T-cell (primary cell): Measurements from ENCODE around the gene FLRT1. TPM values are rescaled to one million over a fixed set of nuclear protein-coding genes. Genes with fewer than 3 reads are reported as not detected.

Experiments used
- ATAC-seq, 4 experiments: fragments of 200-7000 bp in 3 of 4; fragments of 150-1000 bp in 1 of 4; cut with Tn5 transposase; replicated peaks in 1 of 4; 1 replicate in 3 of 4; 2 replicates in 1 of 4; pipeline ENCODE4 v1.10.0; 2021; ENCODE audit warnings: moderate library complexity in 3 of 4, mild to moderate bottlenecking in 2 of 4, moderate number of reproducible peaks in 1 of 4
- CTCF ChIA-PET, 2 donors: fragments of 300-600 bp; sonication (Branson Sonifier 250); formaldehyde crosslinking; loops; one replicate each; lab custom pipeline; 2022; ENCODE audit warnings: antibody characterized with exemption in 2 of 2; lab: Charles Lee
- POLR2A ChIA-PET, 2 donors: fragments of 300-600 bp; sonication (Branson Sonifier 250); formaldehyde crosslinking; loops; one replicate each; lab custom pipeline; 2022; ENCODE audit warnings: antibody characterized with exemption in 2 of 2; lab: Charles Lee
- DNase-seq, 35 experiments: peaks; one replicate each; pipeline versions ENCODE4 v3.0.0 to v3.0.0-alpha.2; 2013 to 2023
- H3K27ac ChIP-seq: one replicate; pipeline ENCODE4 v1.5.1; 2013; ENCODE audit warnings: low read length
- H3K27me3 ChIP-seq, 2 experiments: replicated peaks in 1 of 2; 1 replicate in 1 of 2; 2 replicates in 1 of 2; pipeline versions ENCODE4 v1.6.1 to v1.7.0; 2013; ENCODE audit warnings: low read length in 1 of 2, mixed read lengths in 1 of 2; ENCODE audit not compliant: control insufficient read depth in 2 of 2, insufficient read depth in 2 of 2; ENCODE audit errors: extremely low read depth in 1 of 2
- H3K36me3 ChIP-seq, 2 donors: 1 replicate in 1 of 2; 2 replicates in 1 of 2; pipeline versions ENCODE4 v1.6.1 to v1.7.0; 2013; ENCODE audit warnings: low read length in 1 of 2; ENCODE audit not compliant: control insufficient read depth in 2 of 2, insufficient read depth in 1 of 2; ENCODE audit errors: extremely low read depth in 1 of 2
- H3K4me1 ChIP-seq, 2 experiments: 1 replicate in 1 of 2; 2 replicates in 1 of 2; pipeline versions ENCODE4 v1.6.1 to v1.7.0; 2013; ENCODE audit warnings: low read length in 2 of 2, mixed read lengths in 1 of 2; ENCODE audit not compliant: insufficient read depth in 2 of 2, control insufficient read depth in 1 of 2; ENCODE audit errors: extremely low read depth in 1 of 2
- H3K4me3 ChIP-seq, 2 donors: 1 replicate in 1 of 2; 2 replicates in 1 of 2; pipeline versions ENCODE4 v1.5.1 to v1.7.0; 2013; ENCODE audit warnings: mild to moderate bottlenecking in 2 of 2, low read length in 1 of 2, moderate library complexity in 1 of 2; ENCODE audit not compliant: control insufficient read depth in 1 of 2; ENCODE audit errors: extremely low read depth in 1 of 2
- H3K9me3 ChIP-seq: 2 replicates; pipeline ENCODE4 v1.7.0; 2013
- H3K27ac Mint-ChIP-seq, 2 donors: one replicate each; pipeline ENCODE4 v1.8.0; 2020 to 2021; ENCODE audit warnings: mild to moderate bottlenecking in 2 of 2, mixed read lengths in 2 of 2
- H3K27me3 Mint-ChIP-seq, 2 donors: one replicate each; pipeline ENCODE4 v1.8.0; 2021 to 2022; ENCODE audit warnings: mixed read lengths in 2 of 2
- H3K36me3 Mint-ChIP-seq: one replicate; pipeline ENCODE4 v1.8.0; 2021; ENCODE audit warnings: mixed read lengths
- H3K4me1 Mint-ChIP-seq, 3 donors: one replicate each; pipeline ENCODE4 v1.8.0; 2020 to 2022; ENCODE audit warnings: mixed read lengths in 3 of 3, mild to moderate bottlenecking in 1 of 3
- H3K4me3 Mint-ChIP-seq, 3 donors: one replicate each; pipeline ENCODE4 v1.8.0; 2020 to 2022; ENCODE audit warnings: mild to moderate bottlenecking in 3 of 3, mixed read lengths in 3 of 3, moderate library complexity in 3 of 3
- H3K9me3 Mint-ChIP-seq, 3 donors: one replicate each; pipeline ENCODE4 v1.8.0; 2020 to 2022; ENCODE audit warnings: mixed read lengths in 3 of 3
- WGBS: methylation state at CpG from one replicate; pipeline ENCODE4 v1.1.5; 2013; ENCODE audit warnings: missing lambda C conversion rate; ENCODE audit not compliant: insufficient coverage; 5-methylcytosine and 5-hydroxymethylcytosine counted together
- total RNA-seq, 35 experiments: library from RNA in 6 of 35; stranded (reverse) in 6 of 35; fragments of 120-200 nt in 1 of 35; gene quantifications; one replicate each; pipeline versions ENCODE4 v1.2.1 to v1.2.4 and lab custom pipeline; 2013 to 2026

FLRT1 gene
- total RNA-seq, 5 donors from 2014 or later (not counting 1 experiment from before 2014, with no cell fraction given), result not detected

DNA sequence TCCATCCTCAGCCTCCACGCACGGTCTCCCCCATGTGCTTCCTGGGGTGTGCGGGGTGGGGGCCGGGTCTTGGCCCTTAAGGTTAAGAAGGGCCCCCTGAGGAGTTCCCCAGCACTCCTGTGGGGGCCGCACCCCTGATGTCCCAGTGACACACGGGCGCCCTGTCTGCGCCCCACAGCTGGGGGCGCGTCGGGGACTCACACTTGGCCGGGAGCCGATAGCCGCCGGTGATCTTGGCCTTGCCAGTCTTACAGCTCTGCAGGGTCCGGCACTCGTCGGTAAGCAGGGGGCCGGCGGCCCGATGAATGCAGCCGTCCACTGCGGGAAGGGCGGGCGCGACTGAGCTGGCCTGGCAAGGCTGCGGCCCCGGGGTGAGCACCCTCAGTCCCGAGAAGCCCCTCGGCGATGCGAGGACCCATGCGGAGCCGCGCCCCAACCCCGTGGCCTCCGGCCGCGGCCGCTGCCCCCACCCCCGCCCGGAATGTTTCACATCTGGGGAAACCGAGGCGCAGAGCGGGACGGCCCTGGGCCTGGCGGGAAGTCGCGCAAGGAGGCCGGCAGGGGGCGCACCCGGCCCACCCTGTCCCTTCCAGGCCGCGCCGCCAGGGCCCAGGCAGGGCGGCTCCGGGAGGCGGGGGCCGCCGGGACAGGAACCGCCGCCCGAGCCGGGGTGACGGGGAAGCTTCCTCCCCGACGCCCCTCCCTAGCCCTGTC is 35.5 kb upstream of the FLRT1 start:
- ATAC-seq (peak; percentile 77 to 84 (median 82)), DNase-seq (peak; percentile 25 to 89 (median 65))
- peaks cover 8 to 17% (median 16%) of the 10 kb centered on the region in 3 donors for H3K4me1 Mint-ChIP-seq
- Histone ChIP-seq H3K27me3 (peaks cover 0 to 14% of the 10 kb centered on the region in 2 experiments), H3K4me1 (peaks cover 7 to 31% of the 10 kb centered on the region in 2 experiments), H3K27ac (no peak overlapping the region), H3K4me3 (peak overlapping the region in 1 of 2 donors; percentile 34), H3K36me3 (peaks cover 9 to 27% of the 10 kb centered on the region in 2 donors), H3K9me3 (no peaks in the 10 kb centered on the region)
- POLR2A ChIA-PET, result interaction anchor here in 1 of 2 donors (0.6 to 0.8 kb wide), 2 partner anchors 163 to 1475 kb away, joined by 3 to 4 read pairs; no protein-coding TSS in a partner anchor
- peaks cover 10% of the 10 kb centered on the region for H3K36me3 Mint-ChIP-seq
- CTCF ChIA-PET, result interaction anchor here (0.5 to 0.7 kb wide), 3 partner anchors 15 to 1548 kb away, joined by 3 to 4 read pairs (median 3); no protein-coding TSS in a partner anchor
- H3K27ac Mint-ChIP-seq, result no peak overlapping the region
- H3K4me3 Mint-ChIP-seq, result peak overlapping the region; percentile 31 to 61 (median 45)
- H3K9me3 Mint-ChIP-seq, result no peaks in the 10 kb centered on the region
- WGBS, result 2% methylated on average over 64 of the region's 67 CpGs
- H3K27me3 Mint-ChIP-seq, result no peaks in the 10 kb centered on the region

DNA sequence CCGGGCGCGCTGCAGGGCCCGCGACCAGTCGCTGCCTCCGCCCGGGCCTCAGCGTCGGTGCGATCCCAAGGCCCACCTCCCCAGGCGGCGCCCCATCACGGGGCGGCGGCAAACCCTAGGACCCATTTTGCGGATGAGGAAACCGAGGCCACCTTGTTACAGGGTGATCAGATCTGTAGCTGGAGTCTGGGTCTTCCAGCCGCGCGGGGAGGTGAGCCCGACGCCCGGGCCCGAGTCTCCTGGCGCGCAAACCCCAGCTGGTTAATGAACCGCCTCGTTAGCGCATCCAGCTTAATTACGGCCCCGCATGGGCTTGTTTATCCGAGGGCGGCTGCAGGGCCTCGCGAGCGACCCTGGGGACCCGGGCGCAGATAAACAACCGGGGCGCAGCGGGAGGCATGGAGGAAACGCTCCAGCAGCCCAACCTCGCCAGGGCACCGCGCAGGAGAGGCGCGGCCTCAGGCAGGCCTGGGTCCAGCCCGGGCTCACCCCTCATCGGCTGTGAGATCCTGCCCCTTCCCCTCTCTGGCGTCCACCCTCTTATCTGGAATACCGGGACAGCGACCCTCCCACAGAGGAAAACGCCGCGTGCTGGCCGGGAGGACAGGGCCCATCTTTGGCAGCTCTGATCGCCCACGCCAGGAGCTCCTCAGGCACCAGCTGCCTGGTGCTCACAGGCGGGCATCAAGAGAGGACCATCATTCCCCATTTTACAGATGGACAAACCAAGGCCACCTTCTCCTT is 34.8 kb upstream of the FLRT1 start:
- no peak for ATAC-seq
- Mint-ChIP-seq H3K9me3 (no peaks in the 10 kb centered on the region), H3K4me3 (peak overlapping the region; percentile 17 to 61 (median 45)), H3K27me3 (peaks cover 0 to 2% of the 10 kb centered on the region in 2 donors), H3K4me1 (peaks cover 8 to 17% (median 16%) of the 10 kb centered on the region in 3 donors), H3K36me3 (peaks cover 10% of the 10 kb centered on the region), H3K27ac (no peak overlapping the region)
- Histone ChIP-seq H3K27me3 (peaks cover 0 to 21% of the 10 kb centered on the region in 2 experiments), H3K36me3 (peaks cover 9 to 21% of the 10 kb centered on the region in 2 donors), H3K4me3 (peak overlapping the region; percentile 23 to 59), H3K27ac (no peak overlapping the region), H3K4me1 (peaks cover 7 to 31% of the 10 kb centered on the region in 2 experiments), H3K9me3 (no peaks in the 10 kb centered on the region)
- no peak for DNase-seq
- ChIA-PET POLR2A (interaction anchor here in 1 of 2 donors (0.8 kb wide), 1 partner anchor 163 kb away, joined by 3 read pairs; no protein-coding TSS in a partner anchor), CTCF (interaction anchor here (0.5 to 0.9 kb wide), 4 partner anchors 10 to 1549 kb away, joined by 3 to 4 read pairs (median 3); no protein-coding TSS in a partner anchor)
- 30% methylated on average over 60 of the region's 60 CpGs for WGBS

DNA sequence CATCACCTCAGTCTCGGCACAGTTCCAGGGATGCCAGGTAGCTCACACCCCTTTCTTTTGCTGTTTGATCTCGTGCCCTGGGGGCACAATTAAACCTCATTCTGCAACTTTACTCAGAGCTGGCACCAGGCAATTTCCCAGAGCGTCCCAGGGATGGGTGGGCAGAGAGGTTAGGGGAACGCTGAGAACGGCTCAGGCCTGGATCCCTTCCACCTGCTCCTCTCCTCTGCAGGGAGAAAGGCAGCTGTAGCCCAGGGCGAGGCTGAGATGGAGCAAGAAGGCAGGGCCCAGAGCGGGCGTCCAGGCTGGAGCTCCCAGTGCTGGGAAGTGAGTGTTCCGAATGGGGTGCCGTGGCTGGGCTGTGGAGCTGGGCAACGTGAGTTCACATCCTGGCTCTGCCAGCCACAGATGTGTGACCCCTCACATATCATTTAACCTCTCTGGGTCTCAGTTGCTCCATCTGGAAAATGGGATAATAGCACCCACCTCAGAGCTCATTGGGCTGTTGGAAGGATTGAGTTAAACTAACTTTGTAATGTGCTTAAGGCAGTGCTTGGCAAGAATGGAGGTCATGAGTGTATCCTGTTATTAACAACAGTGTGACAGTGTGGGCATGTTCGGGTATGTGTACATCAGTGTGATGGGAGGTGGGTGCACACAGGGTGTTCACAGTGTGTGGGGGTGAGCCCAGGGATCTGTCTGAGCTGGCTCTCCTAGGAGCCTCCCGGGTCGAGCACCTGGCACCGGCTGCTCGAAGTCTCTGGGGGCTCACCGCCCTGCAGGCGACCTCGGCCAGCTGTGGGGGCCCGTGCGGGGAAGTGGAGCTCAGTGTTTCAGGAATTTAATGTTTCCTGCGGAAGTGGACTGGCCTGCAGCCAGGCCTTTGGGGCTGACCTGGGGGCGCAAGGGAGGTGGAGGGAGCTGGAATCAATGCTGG is 34.0 kb upstream of the FLRT1 start:
- Histone ChIP-seq H3K4me3 (no peak overlapping the region), H3K27ac (no peak overlapping the region), H3K4me1 (peaks cover 7 to 31% of the 10 kb centered on the region in 2 experiments), H3K36me3 (peaks cover 2 to 13% of the 10 kb centered on the region in 2 donors), H3K27me3 (peaks cover 0 to 29% of the 10 kb centered on the region in 2 experiments), H3K9me3 (no peaks in the 10 kb centered on the region)
- no peak for DNase-seq
- H3K9me3 Mint-ChIP-seq, result no peaks in the 10 kb centered on the region
- peaks cover 8 to 18% (median 17%) of the 10 kb centered on the region in 3 donors for H3K4me1 Mint-ChIP-seq
- WGBS, result 52% methylated on average over 10 of the region's 23 CpGs
- peak overlapping the region; percentile 17 to 61 (median 45) for H3K4me3 Mint-ChIP-seq
- no peak overlapping the region for H3K27ac Mint-ChIP-seq
- ChIA-PET CTCF (interaction anchor here in 1 of 2 donors (0.9 kb wide), 1 partner anchor 11 kb away, joined by 3 read pairs; no protein-coding TSS in a partner anchor), POLR2A (no interaction called here)
- peaks cover 3 to 9% of the 10 kb centered on the region in 2 donors for H3K27me3 Mint-ChIP-seq
- peaks cover 10% of the 10 kb centered on the region for H3K36me3 Mint-ChIP-seq
- no peak for ATAC-seq

DNA sequence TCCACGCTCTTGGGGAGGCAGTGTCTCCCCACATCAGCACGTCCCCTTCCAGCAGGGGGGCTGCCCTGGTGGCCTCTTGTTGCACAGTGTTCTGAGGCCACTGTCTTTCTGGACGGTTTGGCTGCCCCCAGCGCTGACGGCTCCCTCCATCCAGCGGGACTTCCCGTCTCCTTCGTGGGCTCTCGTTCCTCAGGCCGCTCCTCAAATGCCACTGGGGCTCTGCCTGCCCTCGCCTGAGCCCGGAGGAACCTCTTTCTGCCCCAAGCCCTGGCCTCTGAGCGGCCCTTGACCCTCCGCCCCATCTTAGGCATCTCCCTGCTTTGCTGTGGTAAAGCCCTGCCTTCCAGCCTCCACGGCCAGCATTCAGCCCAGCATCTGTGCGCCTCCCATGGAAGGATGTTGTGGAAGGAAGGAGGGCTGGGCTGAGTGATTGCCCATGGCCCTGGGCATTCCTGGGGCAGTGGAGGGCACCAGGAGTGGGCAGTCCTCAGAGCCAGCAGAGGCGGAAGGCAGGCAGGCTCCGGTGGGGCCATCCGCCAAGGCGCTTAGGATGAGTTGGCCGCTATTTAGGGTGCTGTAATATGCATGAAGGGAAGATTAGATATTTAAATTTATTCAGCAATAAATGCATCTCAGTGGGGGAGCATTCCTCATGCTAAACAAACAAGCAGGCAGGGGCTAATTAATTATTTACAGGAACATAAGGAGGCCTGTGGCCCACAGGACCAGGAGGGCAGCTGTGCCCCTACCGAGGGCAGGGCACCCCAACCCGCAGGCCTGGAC is 31.7 kb upstream of the FLRT1 start:
- H3K36me3 ChIP-seq, result no peaks in the 10 kb centered on the region
- Mint-ChIP-seq H3K27me3 (peaks cover 19 to 31% of the 10 kb centered on the region in 2 donors), H3K27ac (no peak overlapping the region), H3K9me3 (no peaks in the 10 kb centered on the region), H3K4me1 (peaks cover 9 to 27% (median 24%) of the 10 kb centered on the region in 3 donors), H3K36me3 (no peaks in the 10 kb centered on the region), H3K4me3 (no peak overlapping the region)
- H3K4me3 ChIP-seq, result no peak overlapping the region
- POLR2A ChIA-PET, result no interaction called here
- ATAC-seq (no peak), DNase-seq (no peak)
- peaks cover 0 to 50% of the 10 kb centered on the region in 2 experiments for H3K27me3 ChIP-seq
- WGBS, result 76% methylated on average over 14 of the region's 23 CpGs
- peaks cover 5 to 36% of the 10 kb centered on the region in 2 experiments for H3K4me1 ChIP-seq
- CTCF ChIA-PET, result no interaction called here
- no peak overlapping the region for H3K27ac ChIP-seq
- no peaks in the 10 kb centered on the region for H3K9me3 ChIP-seq

DNA sequence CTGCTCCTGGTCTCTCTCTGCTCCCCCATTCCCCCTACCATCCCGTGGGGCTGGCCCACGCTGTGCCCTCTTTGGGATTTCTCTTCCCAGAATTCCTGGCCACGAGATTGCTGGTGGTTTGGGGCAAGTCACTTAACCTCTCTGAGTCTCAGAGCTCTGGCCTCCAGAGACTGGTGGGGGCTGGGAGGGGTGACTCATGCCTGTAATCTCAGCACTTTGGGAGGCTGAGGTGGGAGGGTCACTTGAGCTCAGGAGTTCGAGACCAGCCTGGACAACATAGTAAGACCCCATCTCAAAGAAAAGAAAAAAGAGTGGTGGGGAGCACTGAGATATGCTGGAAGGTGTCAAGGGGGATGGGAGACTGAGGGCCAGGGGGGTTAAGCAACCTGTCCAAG is 31.1 kb upstream of the FLRT1 start:
- H3K4me1 ChIP-seq, result peaks cover under 1 to 30% of the 10 kb centered on the region in 2 experiments
- Mint-ChIP-seq H3K27me3 (peaks cover 19 to 32% of the 10 kb centered on the region in 2 donors), H3K36me3 (no peaks in the 10 kb centered on the region), H3K27ac (no peak overlapping the region), H3K9me3 (no peaks in the 10 kb centered on the region), H3K4me1 (peaks cover 9 to 27% (median 24%) of the 10 kb centered on the region in 3 donors), H3K4me3 (no peak overlapping the region)
- 80% methylated on average over 1 of the region's 4 CpGs for WGBS
- no peak overlapping the region for H3K4me3 ChIP-seq
- no peaks in the 10 kb centered on the region for H3K36me3 ChIP-seq
- DNase-seq (no peak), ATAC-seq (no peak)
- no peak overlapping the region for H3K27ac ChIP-seq
- CTCF ChIA-PET, result no interaction called here
- no peaks in the 10 kb centered on the region for H3K9me3 ChIP-seq
- H3K27me3 ChIP-seq, result peaks cover 0 to 55% of the 10 kb centered on the region in 2 experiments
- POLR2A ChIA-PET, result no interaction called here
